ENCODE data around the gene N4BP3.
A peak's percentile ranks its signal among the peaks of the same experiment; 100 is the strongest.
"Not testable (repeated sequence)": the region's sequence is repeated elsewhere in the genome, so short reads cannot be mapped to it uniquely, and the experiment has no call there.

The N4BP3 gene

GRCh38 chr5:178123966-178124925 lies 10.9 kb downstream of the N4BP3 start:
- no peak for DNase-seq (ENCODE audit: insufficient read length)
- TF ChIP-seq POLR2AphosphoS5 (IDR thresholded peaks at IDR 0.05; ENCODE audit: low read depth, low read length) (no peak), TAF1 (IDR thresholded peaks at IDR 0.05; ENCODE audit: borderline replicate concordance, low read depth, low read length) (no peak), POLR2A (IDR thresholded peaks at IDR 0.05; ENCODE audit: low read depth, low read length) (no peak)
- FAIRE-seq = no peak

GRCh38 chr5:178125253-178125906 lies 12.0 kb downstream of the N4BP3 start:
- FAIRE-seq (no peak), DNase-seq (ENCODE audit: insufficient read length) (no peak)
- TF ChIP-seq TAF1 (IDR thresholded peaks at IDR 0.05; ENCODE audit: borderline replicate concordance, low read depth, low read length) = no peak
- TF ChIP-seq POLR2A (IDR thresholded peaks at IDR 0.05; ENCODE audit: low read depth, low read length) = no peak
- TF ChIP-seq POLR2AphosphoS5 (IDR thresholded peaks at IDR 0.05; ENCODE audit: low read depth, low read length) = no peak

GRCh38 chr5:178126556-178126955 lies 13.2 kb downstream of the N4BP3 start:
- FAIRE-seq (no peak), DNase-seq (ENCODE audit: insufficient read length) (no peak)
- TF ChIP-seq TAF1 (IDR thresholded peaks at IDR 0.05; ENCODE audit: borderline replicate concordance, low read depth, low read length) = no peak
- TF ChIP-seq POLR2A (IDR thresholded peaks at IDR 0.05; ENCODE audit: low read depth, low read length) = no peak
- TF ChIP-seq POLR2AphosphoS5 (IDR thresholded peaks at IDR 0.05; ENCODE audit: low read depth, low read length) = no peak

- FAIRE-seq; DNase-seq (ENCODE audit: insufficient read length): not testable (repeated sequence)
Measured at GRCh38 chr5:178127300-178128009, 14.1 kb downstream of the N4BP3 start.

- DNase-seq (ENCODE audit: insufficient read length) (no peak), FAIRE-seq (no peak)
- TF ChIP-seq TAF1 (IDR thresholded peaks at IDR 0.05; ENCODE audit: borderline replicate concordance, low read depth, low read length) (no peak), POLR2A (IDR thresholded peaks at IDR 0.05; ENCODE audit: low read depth, low read length) (no peak), POLR2AphosphoS5 (IDR thresholded peaks at IDR 0.05; ENCODE audit: low read depth, low read length) (no peak)
Measured at GRCh38 chr5:178129296-178129695, 16.0 kb downstream of the N4BP3 start.

- not testable (repeated sequence) for FAIRE-seq; DNase-seq (ENCODE audit: insufficient read length)
Measured at GRCh38 chr5:178130234-178130575, 16.9 kb downstream of the N4BP3 start.

GRCh38 chr5:178130576-178131445 lies 17.5 kb downstream of the N4BP3 start, which contains the start of gene RMND5B:
Gene RMND5B (plus strand): TSS chr5:178131014. CDS start chr5:178138120, 7,106 bp downstream.
- TF ChIP-seq POLR2A (IDR thresholded peaks at IDR 0.05; ENCODE audit: low read depth, low read length) = peak; percentile 76; the same call in 1 of the 2 replicates
- TF ChIP-seq POLR2AphosphoS5 (IDR thresholded peaks at IDR 0.05; ENCODE audit: low read depth, low read length) = 0 out of 2 replicates have a peak, but pooled peaks have one; percentile 44
- TF ChIP-seq TAF1 (IDR thresholded peaks at IDR 0.05; ENCODE audit: borderline replicate concordance, low read depth, low read length) = peak; percentile 97
- DNase-seq (ENCODE audit: insufficient read length) = peak; percentile 89
- peak; percentile 89 for FAIRE-seq

GRCh38 chr5:178131446-178131996 lies 18.2 kb downstream of the N4BP3 start:
- FAIRE-seq = peak; percentile 84

GRCh38 chr5:178136990-178137389 lies 23.7 kb downstream of the N4BP3 start:
- TF ChIP-seq TAF1 (IDR thresholded peaks at IDR 0.05; ENCODE audit: borderline replicate concordance, low read depth, low read length) (no peak), POLR2AphosphoS5 (IDR thresholded peaks at IDR 0.05; ENCODE audit: low read depth, low read length) (no peak), POLR2A (IDR thresholded peaks at IDR 0.05; ENCODE audit: low read depth, low read length) (no peak)
- no peak for DNase-seq (ENCODE audit: insufficient read length)
- no peak for FAIRE-seq

More at GRCh38 chr5:178131446-178131996, 18.2 kb downstream of the N4BP3 start:
- DNase-seq (ENCODE audit: insufficient read length) = no peak
- TF ChIP-seq POLR2AphosphoS5 (IDR thresholded peaks at IDR 0.05; ENCODE audit: low read depth, low read length) (no peak), POLR2A (IDR thresholded peaks at IDR 0.05; ENCODE audit: low read depth, low read length) (no peak), TAF1 (IDR thresholded peaks at IDR 0.05; ENCODE audit: borderline replicate concordance, low read depth, low read length) (no peak)

GRCh38 chr5:178137991-178138390 lies 24.7 kb downstream of the N4BP3 start:
- DNase-seq (ENCODE audit: insufficient read length) = no peak
- no peak for TF ChIP-seq POLR2A (IDR thresholded peaks at IDR 0.05; ENCODE audit: low read depth, low read length)
- TF ChIP-seq POLR2AphosphoS5 (IDR thresholded peaks at IDR 0.05; ENCODE audit: low read depth, low read length) = no peak
- TF ChIP-seq TAF1 (IDR thresholded peaks at IDR 0.05; ENCODE audit: borderline replicate concordance, low read depth, low read length) = no peak
- FAIRE-seq = no peak
